Measurements from ENCODE around the gene H2BK1.

The H2BK1 gene

DNA sequence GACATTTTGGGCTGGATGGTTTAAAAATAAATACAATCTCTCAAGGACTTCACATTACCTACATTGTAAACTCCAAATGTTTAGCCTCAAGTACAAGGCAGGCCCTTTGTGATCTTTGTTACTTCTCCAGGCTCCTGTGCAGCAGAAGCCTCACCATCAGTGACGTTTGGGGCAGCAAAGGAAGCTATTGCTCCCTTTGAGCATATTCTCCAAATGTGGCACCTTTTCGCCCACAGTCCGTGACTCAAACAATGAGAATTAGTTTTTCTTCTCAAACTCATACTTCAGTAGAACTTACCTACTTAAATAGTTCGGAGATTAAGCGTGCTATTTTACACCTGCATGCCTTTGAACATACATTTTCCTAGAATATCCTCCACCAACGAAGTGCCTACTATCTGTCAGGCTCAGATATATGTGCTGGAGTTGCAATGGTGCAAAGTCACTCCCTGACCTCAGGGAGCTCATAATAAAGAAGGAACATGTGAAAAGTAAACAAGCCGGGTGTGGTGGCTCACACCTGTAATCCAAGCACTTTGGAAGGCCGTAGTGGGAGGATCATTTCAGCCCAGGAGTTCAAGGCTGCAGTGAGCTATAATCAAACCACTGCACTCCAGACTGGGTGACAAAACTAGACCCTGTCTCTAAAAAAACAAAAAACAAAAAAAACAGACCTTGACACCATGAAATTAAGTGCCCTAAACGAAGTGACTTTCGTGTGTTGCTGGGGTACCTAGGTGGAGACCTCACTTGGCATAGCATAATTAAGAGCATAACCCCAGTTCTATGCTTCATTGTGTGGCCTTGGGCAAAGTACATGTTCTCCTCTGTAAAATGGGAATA is 18.0 kb upstream of the H2BK1 start:
- Mint-ChIP-seq H3K27ac (peak overlapping the region; percentile 98), H3K4me3 (peak overlapping the region; percentile 99), H3K36me3 (ENCODE audit: low read depth) (peaks cover 31% of the 10 kb centered on the region), H3K9me3 (no peaks in the 10 kb centered on the region), H3K27me3 (no peaks in the 10 kb centered on the region), H3K4me1 (ENCODE audit: low read depth) (peaks cover 46% of the 10 kb centered on the region)

GRCh38 chr7:151226875-151227782 is 16.8 kb upstream of the H2BK1 start, which contains the start of gene ABCF2:
ABCF2 (minus strand) TSS chr7:151227205; CDS start chr7:151226458, 747 bp downstream.
- H3K4me3 Mint-ChIP-seq, result peak within 1 kb of the TSS; percentile 99
- no peaks in the 10 kb centered on the region for H3K27me3 Mint-ChIP-seq
- peaks cover 45% of the 10 kb centered on the region for H3K4me1 Mint-ChIP-seq (ENCODE audit: low read depth)
- H3K36me3 Mint-ChIP-seq (ENCODE audit: low read depth), result peaks cover 39% of the 10 kb centered on the region
- H3K27ac Mint-ChIP-seq, result peak within 1 kb of the TSS; percentile 98
- no peaks in the 10 kb centered on the region for H3K9me3 Mint-ChIP-seq

- H3K4me1 Mint-ChIP-seq (ENCODE audit: low read depth), result peaks cover 38% of the 10 kb centered on the region
- peak overlapping the region; percentile 99 for H3K4me3 Mint-ChIP-seq
- H3K27me3 Mint-ChIP-seq, result no peaks in the 10 kb centered on the region
- peak overlapping the region; percentile 98 for H3K27ac Mint-ChIP-seq
- peaks cover 44% of the 10 kb centered on the region for H3K36me3 Mint-ChIP-seq (ENCODE audit: low read depth)
- H3K9me3 Mint-ChIP-seq, result no peaks in the 10 kb centered on the region
Observed at GRCh38 chr7:151226560-151226874, 16.2 kb upstream of the H2BK1 start.

DNA sequence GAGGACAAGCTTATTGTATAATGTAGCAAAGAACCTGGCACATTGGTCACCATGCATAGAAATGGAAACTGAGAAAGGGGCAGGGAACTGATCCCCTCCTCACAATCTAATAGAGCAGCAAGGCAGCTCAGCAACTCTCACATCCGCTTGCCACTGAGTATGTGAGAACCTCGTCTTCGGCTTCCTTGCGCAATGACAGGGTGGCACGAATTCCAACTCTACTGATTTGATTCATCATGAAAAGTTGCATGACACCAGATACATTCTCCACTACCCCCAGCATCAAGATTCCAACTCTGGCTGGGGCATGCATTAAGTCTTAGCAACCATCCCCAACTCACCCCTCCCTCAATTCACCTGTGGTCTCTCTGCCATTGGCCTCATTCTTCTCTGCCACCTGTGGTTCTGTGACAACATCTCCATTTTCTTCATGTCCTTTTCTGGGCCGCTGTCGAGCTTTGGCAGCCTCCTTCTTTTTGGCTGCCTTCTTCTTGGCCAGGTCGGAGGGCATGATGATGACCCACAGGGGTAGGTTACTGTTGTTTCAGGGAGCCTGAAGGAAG is 15.7 kb upstream of the H2BK1 start:
- peak overlapping the region; percentile 98 for H3K27ac Mint-ChIP-seq
- H3K4me1 Mint-ChIP-seq (ENCODE audit: low read depth), result peaks cover 34% of the 10 kb centered on the region
- H3K4me3 Mint-ChIP-seq, result peak overlapping the region; percentile 99
- peaks cover 47% of the 10 kb centered on the region for H3K36me3 Mint-ChIP-seq (ENCODE audit: low read depth)
- no peaks in the 10 kb centered on the region for H3K27me3 Mint-ChIP-seq
- no peaks in the 10 kb centered on the region for H3K9me3 Mint-ChIP-seq

DNA sequence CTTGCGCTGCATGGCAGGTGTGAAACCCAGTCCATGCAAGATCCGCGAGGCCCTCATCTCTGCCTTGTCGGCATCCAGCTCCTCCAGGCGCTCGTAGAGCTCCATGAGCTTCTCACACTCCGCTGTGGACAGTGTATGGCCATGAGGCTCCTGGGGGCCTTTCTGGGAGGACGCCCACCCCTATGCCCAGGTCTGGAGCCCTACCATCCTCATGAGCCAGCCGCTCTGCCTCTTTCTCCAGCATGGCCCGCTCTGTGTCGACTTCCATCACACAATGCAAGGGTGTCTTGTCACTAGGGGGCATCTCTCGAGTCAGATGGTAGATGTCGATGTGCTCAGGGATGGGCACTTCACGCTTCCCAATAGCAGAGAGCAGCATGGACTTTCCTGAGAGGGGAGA is 13.4 kb upstream of the H2BK1 start:
- Mint-ChIP-seq H3K27ac (no peak overlapping the region), H3K9me3 (no peaks in the 10 kb centered on the region), H3K27me3 (no peaks in the 10 kb centered on the region), H3K4me1 (ENCODE audit: low read depth) (peaks cover 34% of the 10 kb centered on the region), H3K4me3 (no peak overlapping the region), H3K36me3 (ENCODE audit: low read depth) (peaks cover 64% of the 10 kb centered on the region)

- H3K4me1 Mint-ChIP-seq (ENCODE audit: low read depth), result no peaks in the 10 kb centered on the region
- no peak overlapping the region for H3K4me3 Mint-ChIP-seq
- H3K27ac Mint-ChIP-seq, result no peak overlapping the region
- peaks cover 84% of the 10 kb centered on the region for H3K36me3 Mint-ChIP-seq (ENCODE audit: low read depth)
- no peaks in the 10 kb centered on the region for H3K27me3 Mint-ChIP-seq
- no peaks in the 10 kb centered on the region for H3K9me3 Mint-ChIP-seq
Observed at GRCh38 chr7:151218170-151218569, 7.9 kb upstream of the H2BK1 start.

DNA sequence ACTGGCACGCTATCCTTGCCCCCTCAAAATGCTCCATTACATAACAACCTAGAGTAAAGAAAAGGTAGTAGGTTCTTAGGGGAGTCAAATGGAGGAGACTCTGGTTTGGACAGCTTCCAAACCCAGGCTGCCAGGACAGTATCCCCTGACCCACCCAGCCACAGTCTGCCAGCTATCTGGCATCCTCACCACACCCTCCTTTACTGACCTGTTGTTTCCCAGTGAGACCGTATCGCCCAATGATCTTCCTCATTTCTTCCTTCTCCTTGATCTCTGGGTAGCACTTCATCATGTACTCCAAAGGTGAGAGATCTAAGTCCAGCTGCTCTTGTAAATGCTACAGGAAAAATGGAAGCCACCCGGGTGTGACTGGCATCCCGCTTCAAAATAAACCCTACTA is 5.1 kb upstream of the H2BK1 start:
- H3K27ac Mint-ChIP-seq, result no peak overlapping the region
- no peaks in the 10 kb centered on the region for H3K9me3 Mint-ChIP-seq
- no peaks in the 10 kb centered on the region for H3K4me1 Mint-ChIP-seq (ENCODE audit: low read depth)
- H3K36me3 Mint-ChIP-seq (ENCODE audit: low read depth), result peaks cover 77% of the 10 kb centered on the region
- no peaks in the 10 kb centered on the region for H3K27me3 Mint-ChIP-seq
- no peak overlapping the region for H3K4me3 Mint-ChIP-seq

DNA sequence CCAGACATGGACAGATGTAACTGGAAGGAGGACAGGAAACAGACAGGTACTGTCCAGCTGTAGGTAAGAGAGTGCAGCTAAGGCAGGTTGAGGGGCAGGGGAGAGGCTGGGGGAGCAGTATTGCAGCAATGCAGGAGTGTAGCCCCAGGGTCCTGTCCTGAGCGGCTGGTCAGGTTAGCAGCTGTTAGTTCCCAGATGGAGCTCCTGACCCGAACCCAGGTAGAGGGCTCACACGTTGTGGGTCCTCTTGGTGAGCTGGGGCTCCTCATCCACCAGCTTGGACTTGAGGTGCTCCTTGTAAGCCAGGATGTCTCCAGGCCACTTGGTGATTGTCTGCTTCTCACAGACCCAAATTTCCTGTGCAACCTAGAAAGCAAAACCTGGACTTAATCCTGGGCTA is 3.5 kb upstream of the H2BK1 start:
- no peaks in the 10 kb centered on the region for H3K27me3 Mint-ChIP-seq
- no peaks in the 10 kb centered on the region for H3K9me3 Mint-ChIP-seq
- H3K4me1 Mint-ChIP-seq (ENCODE audit: low read depth), result no peaks in the 10 kb centered on the region
- H3K4me3 Mint-ChIP-seq, result no peak overlapping the region
- no peak overlapping the region for H3K27ac Mint-ChIP-seq
- H3K36me3 Mint-ChIP-seq (ENCODE audit: low read depth), result peaks cover 67% of the 10 kb centered on the region

DNA sequence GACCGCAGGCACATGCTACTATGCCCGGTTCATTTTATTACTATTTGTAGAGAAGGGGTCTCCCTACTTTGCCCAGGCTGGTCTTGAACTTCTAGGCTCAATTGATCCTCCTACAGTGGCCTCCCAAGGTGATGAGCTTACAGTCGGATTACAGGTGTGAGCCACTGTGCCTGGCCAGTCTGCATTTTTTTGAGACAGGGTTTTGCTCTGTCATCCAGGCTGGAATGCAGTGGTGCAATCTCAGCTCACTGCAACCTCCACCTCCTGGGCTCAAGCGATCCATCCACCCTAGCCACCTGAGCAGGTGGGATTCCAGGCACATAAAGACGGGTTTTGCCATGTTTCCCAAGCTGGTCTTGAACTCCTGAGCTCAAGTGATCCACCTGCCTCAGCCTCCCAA is 2.3 kb upstream of the H2BK1 start:
- Mint-ChIP-seq H3K27ac (no peak overlapping the region), H3K9me3 (no peaks in the 10 kb centered on the region), H3K4me1 (ENCODE audit: low read depth) (peaks cover 9% of the 10 kb centered on the region), H3K27me3 (no peaks in the 10 kb centered on the region), H3K36me3 (ENCODE audit: low read depth) (peaks cover 55% of the 10 kb centered on the region), H3K4me3 (no peak overlapping the region)

GRCh38 chr7:151211155-151211772 is 976 bp upstream of the H2BK1 start:
- Mint-ChIP-seq H3K9me3 (no peaks in the 10 kb centered on the region), H3K27ac (no peak overlapping the region), H3K4me3 (no peak overlapping the region), H3K27me3 (no peaks in the 10 kb centered on the region), H3K4me1 (ENCODE audit: low read depth) (peaks cover 20% of the 10 kb centered on the region), H3K36me3 (ENCODE audit: low read depth) (peaks cover 43% of the 10 kb centered on the region)

GRCh38 chr7:151209588-151209987 is 700 bp downstream of the H2BK1 start:
- H3K4me1 Mint-ChIP-seq (ENCODE audit: low read depth), result peaks cover 20% of the 10 kb centered on the region
- H3K36me3 Mint-ChIP-seq (ENCODE audit: low read depth), result peaks cover 26% of the 10 kb centered on the region
- no peaks in the 10 kb centered on the region for H3K27me3 Mint-ChIP-seq
- H3K4me3 Mint-ChIP-seq, result no peak overlapping the region
- no peaks in the 10 kb centered on the region for H3K9me3 Mint-ChIP-seq
- H3K27ac Mint-ChIP-seq, result no peak overlapping the region

DNA sequence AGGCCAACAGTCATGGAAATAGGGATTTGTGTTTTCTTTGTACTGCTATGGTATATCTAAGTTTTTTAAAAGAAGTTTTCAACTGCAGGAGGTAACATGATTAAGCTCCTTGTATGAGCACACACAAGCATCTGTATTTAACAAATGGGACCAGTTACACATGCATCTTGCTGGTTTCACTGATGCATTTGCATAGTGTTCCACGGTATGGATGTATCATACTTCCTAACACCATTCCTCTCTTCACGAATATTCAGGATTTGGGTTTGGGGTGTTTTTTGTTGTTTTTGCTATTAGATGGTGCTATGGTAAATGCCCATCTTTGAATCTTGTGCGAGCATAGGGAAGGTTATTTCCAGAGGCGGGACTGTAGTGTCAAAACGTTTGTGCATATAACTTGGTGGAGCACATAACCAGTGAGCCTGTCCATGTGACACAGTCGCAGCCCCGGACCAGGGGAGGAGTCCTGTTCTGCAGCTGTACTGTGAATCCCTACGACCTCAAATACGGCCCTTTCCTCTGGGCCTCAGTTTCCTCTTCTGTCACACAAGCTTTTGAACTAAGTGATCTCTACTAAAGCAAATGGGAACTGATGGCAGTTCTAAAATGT is 1.9 kb downstream of the H2BK1 start:
- peaks cover 19% of the 10 kb centered on the region for H3K36me3 Mint-ChIP-seq (ENCODE audit: low read depth)
- no peak overlapping the region for H3K27ac Mint-ChIP-seq
- no peak overlapping the region for H3K4me3 Mint-ChIP-seq
- H3K9me3 Mint-ChIP-seq, result no peaks in the 10 kb centered on the region
- no peaks in the 10 kb centered on the region for H3K27me3 Mint-ChIP-seq
- H3K4me1 Mint-ChIP-seq (ENCODE audit: low read depth), result peaks cover 20% of the 10 kb centered on the region

DNA sequence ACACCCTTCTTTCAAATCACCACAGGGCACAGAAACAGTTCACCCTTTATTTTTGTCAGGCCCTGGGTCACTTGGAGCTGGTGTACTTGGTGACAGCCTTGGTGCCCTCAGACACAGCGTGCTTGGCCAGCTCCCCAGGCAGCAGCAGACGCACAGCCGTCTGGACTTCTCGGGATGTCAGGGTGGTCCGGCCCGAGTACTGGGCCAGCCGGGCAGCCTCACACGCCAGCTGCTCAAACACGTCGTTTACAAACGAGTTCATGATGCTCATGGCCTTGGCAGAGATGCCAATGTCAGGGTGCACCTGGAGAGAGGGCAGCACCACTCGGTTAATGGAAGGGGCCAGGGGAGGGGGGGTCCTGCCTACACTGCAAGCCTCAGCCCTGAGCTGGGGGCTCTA is 2.5 kb downstream of the H2BK1 start:
- H3K4me3 Mint-ChIP-seq, result no peak overlapping the region
- no peaks in the 10 kb centered on the region for H3K27me3 Mint-ChIP-seq
- no peaks in the 10 kb centered on the region for H3K9me3 Mint-ChIP-seq
- no peak overlapping the region for H3K27ac Mint-ChIP-seq
- peaks cover 20% of the 10 kb centered on the region for H3K4me1 Mint-ChIP-seq (ENCODE audit: low read depth)
- H3K36me3 Mint-ChIP-seq (ENCODE audit: low read depth), result peaks cover 13% of the 10 kb centered on the region

DNA sequence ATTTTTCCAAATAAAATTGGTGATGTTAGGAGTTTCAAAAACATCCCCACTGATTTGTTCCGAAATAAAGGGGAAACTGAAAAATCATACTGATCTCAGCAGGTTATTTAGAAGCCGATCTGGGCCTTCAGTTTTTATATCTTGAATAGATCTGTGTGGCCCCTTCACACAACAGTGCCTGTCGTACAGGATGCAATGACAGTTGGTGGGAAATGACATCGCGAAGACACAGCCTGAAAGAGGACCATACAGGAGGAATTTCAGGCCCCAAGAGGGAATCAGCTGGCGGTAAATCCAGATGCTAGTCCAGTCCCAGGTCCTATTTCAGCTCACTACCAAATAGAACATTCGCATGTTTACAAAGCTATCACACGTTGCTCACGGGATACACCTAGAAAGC is 3.0 kb downstream of the H2BK1 start:
- Mint-ChIP-seq H3K4me3 (no peak overlapping the region), H3K27ac (no peak overlapping the region), H3K27me3 (no peaks in the 10 kb centered on the region), H3K36me3 (ENCODE audit: low read depth) (peaks cover 11% of the 10 kb centered on the region), H3K9me3 (no peaks in the 10 kb centered on the region), H3K4me1 (ENCODE audit: low read depth) (peaks cover 20% of the 10 kb centered on the region)

Data from stimulated activated naive CD8-positive, alpha-beta T cell treated with anti-CD3 and anti-CD28 coated beads, Interleukin-15, Interleukin-2, amounts not matched to agents 100 ng/mL and 50 ng/mL, for 24 hours (primary cell).